Dendritic cell treated with granulocyte-macrophage colony-stimulating factor and Interleukin-4, amounts not matched to agents 40 ng/mL and 50 ng/mL, for 4 days (primary cell): ENCODE results near the gene STUB1.

Source experiments
- H3K27ac Mint-ChIP-seq: one replicate; pipeline ENCODE4 v1.8.0; 2022; ENCODE audit warnings: mild to moderate bottlenecking, mixed read lengths
- H3K27me3 Mint-ChIP-seq: one replicate; pipeline ENCODE4 v1.8.0; 2022; ENCODE audit warnings: mild to moderate bottlenecking, mixed read lengths
- H3K36me3 Mint-ChIP-seq: one replicate; pipeline ENCODE4 v1.8.0; 2022; ENCODE audit warnings: low read depth, mixed read lengths
- H3K4me1 Mint-ChIP-seq: one replicate; pipeline ENCODE4 v1.8.0; 2022; ENCODE audit warnings: low read depth, mixed read lengths
- H3K4me3 Mint-ChIP-seq: one replicate; pipeline ENCODE4 v1.8.0; 2022; ENCODE audit warnings: mild to moderate bottlenecking, moderate library complexity, mixed read lengths
- H3K9me3 Mint-ChIP-seq: one replicate; pipeline ENCODE4 v1.8.0; 2022; ENCODE audit warnings: mixed read lengths
- intact Hi-C: fragments of 100-400 bp; cut with micrococcal nuclease; formaldehyde crosslinking; loops from one replicate; pipeline ENCODE4 v1.15.0; 2022

STUB1 gene

DNA sequence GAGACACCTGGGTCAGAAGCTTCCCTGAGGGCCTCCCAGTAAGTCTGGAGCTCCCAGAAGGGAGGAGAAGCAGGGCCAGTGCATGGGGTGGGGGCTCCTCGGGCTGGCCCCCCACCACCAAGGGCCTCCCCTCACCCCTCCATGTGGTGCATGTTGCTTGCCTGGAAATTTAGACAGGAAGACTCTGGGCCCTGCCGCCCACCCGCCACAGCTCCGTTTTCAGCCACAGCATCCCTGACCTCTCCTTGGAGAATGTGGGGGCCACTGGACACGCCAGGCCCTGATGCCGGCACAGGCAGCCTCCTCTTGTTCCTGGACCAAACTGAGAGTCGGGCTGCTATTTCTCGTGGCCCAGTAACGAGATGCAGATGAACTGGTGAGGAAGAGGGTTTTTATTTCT is 41.4 kb upstream of the STUB1 start:
- Mint-ChIP-seq H3K4me1 (peaks cover 44% of the 10 kb centered on the region), H3K9me3 (no peaks in the 10 kb centered on the region), H3K4me3 (no peak overlapping the region), H3K27ac (no peak overlapping the region), H3K36me3 (peaks cover 34% of the 10 kb centered on the region), H3K27me3 (peaks cover 3% of the 10 kb centered on the region)
- intact Hi-C loops: no loop called here

GRCh38 chr16:640614-641013 is 39.6 kb upstream of the STUB1 start:
- peak overlapping the region; percentile 60 for H3K4me3 Mint-ChIP-seq
- intact Hi-C loops: no loop called here
- H3K36me3 Mint-ChIP-seq: peaks cover 39% of the 10 kb centered on the region
- no peaks in the 10 kb centered on the region for H3K9me3 Mint-ChIP-seq
- H3K27me3 Mint-ChIP-seq: peaks cover 3% of the 10 kb centered on the region
- peak overlapping the region; percentile 61 for H3K27ac Mint-ChIP-seq
- H3K4me1 Mint-ChIP-seq: peaks cover 49% of the 10 kb centered on the region

DNA sequence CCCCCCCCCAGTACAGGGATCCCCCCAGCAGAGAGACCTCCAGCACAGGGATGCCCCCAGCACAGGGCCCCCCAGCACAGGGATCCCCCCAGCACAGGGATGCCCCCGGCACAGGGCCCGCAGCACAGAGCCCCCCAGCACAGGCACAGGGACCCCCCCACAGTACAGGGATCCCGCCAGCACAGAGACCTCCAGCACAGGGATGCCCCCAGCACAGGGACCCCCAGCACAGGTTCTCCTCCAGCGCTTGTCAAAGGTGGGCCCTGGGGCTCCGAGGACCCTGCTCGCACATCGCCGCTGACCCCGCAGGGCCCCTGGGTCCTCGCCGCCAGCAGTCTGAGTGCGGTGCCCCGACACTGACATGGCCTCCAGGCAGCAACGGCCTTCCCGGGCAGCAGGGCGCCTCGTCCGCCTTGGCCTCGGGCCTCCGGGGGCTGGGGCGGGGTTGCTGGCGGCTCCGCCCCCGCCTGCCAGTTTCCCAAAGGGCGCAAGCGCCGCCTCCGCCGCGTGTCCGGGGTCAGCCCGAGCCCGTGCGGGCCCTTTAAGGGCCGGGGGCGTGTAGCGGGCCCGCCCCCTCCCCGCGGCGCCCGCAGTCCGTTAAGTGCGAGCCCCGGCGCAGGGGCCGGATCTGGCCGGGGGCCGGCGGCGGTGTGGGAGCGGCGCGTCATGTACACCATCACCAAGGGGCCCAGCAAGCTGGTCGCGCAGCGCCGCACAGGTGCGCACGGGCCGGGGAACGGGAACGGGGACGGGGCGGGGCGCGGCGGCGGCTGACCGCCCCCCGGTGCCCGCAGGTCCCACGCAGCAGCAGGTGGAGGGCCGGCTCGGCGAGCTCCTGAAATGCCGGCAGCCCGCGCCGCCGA is 38.7 kb upstream of the STUB1 start, which contains the start of gene MCRIP2:
TSS of gene MCRIP2 (plus strand) at position 503 of the 863 bp plus-strand sequence. CDS start at position 667, 164 bp downstream.
- Mint-ChIP-seq H3K4me1 (peaks cover 59% of the 10 kb centered on the region), H3K27ac (peak within 1 kb of the TSS; percentile 86), H3K27me3 (peaks cover 3% of the 10 kb centered on the region), H3K9me3 (no peaks in the 10 kb centered on the region), H3K4me3 (peak within 1 kb of the TSS; percentile 78), H3K36me3 (peaks cover 44% of the 10 kb centered on the region)
- intact Hi-C loops: no loop called here

DNA sequence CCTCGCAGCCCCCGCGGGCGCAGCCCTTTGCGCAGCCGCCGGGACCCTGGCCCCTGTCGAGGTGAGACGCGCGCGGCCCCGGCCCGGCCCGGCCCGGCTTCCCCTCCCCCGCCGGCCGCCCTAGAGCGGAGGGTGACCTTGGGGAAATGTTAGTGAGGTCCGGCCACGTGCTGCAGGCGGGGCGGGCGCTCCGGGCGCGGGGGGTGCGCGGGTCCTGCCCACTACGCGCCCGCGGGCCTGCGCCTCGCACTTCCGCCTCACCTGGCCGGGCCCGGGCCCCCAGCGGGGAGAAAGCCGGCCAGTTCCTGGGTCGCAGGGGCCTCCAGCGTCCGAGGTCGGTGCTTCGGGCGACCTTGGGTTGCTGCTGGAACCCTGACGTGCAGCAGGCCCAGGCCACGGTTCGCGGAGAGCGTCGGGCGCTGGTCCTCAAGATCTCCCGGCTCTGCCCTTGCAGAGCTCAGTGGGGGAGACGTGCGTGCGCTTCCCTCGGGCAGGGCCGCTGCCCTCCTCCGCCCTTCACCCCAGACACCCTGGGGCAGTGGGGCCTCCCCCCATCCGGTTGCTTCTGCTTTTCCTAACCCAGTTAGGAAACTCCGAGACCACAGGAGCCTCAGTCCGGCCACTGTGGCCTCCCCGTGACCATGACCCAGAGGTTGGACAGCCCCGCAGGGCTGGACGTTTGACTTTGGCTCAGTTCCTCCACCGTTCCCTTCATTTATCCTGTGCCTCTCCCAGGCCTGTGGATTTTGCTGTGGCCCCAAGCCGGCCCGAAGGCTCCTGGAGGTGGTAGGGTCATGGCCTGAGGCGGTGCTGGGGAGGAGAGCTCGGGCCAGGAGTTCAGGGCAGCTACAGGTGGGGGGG is 37.8 kb upstream of the STUB1 start:
- peaks cover 48% of the 10 kb centered on the region for H3K36me3 Mint-ChIP-seq
- peak overlapping the region; percentile 86 for H3K27ac Mint-ChIP-seq
- peak overlapping the region; percentile 78 for H3K4me3 Mint-ChIP-seq
- peaks cover 66% of the 10 kb centered on the region for H3K4me1 Mint-ChIP-seq
- no peaks in the 10 kb centered on the region for H3K9me3 Mint-ChIP-seq
- H3K27me3 Mint-ChIP-seq: peaks cover 3% of the 10 kb centered on the region
- intact Hi-C loops: no loop called here

DNA sequence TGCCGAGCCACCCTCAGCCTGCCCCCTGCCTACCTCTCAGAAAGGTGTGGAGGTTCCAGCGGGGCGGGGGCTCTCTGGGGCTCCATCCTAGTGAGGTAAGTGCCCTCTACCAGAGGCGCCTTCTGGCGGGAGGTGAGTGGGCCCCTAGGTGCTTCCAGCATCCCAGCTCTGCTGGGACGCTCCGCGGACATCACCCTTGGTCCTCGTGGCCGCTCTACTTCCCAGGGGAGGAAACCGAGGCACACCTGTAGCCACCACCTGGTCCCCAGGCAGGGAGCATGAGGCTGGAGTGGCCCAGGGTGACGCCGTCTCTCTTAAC is 37.2 kb upstream of the STUB1 start:
- peak overlapping the region; percentile 86 for H3K27ac Mint-ChIP-seq
- H3K36me3 Mint-ChIP-seq: peaks cover 54% of the 10 kb centered on the region
- peaks cover under 1% of the 10 kb centered on the region for H3K27me3 Mint-ChIP-seq
- H3K4me3 Mint-ChIP-seq: peak overlapping the region; percentile 78
- H3K9me3 Mint-ChIP-seq: no peaks in the 10 kb centered on the region
- intact Hi-C loops: no loop called here
- H3K4me1 Mint-ChIP-seq: peaks cover 66% of the 10 kb centered on the region

- H3K9me3 Mint-ChIP-seq: no peaks in the 10 kb centered on the region
- no peak overlapping the region for H3K4me3 Mint-ChIP-seq
- peaks cover 54% of the 10 kb centered on the region for H3K36me3 Mint-ChIP-seq
- peaks cover 68% of the 10 kb centered on the region for H3K4me1 Mint-ChIP-seq
- no peaks in the 10 kb centered on the region for H3K27me3 Mint-ChIP-seq
- H3K27ac Mint-ChIP-seq: no peak overlapping the region
- intact Hi-C loops: no loop called here
Observed at GRCh38 chr16:644556-644955, 35.7 kb upstream of the STUB1 start.

DNA sequence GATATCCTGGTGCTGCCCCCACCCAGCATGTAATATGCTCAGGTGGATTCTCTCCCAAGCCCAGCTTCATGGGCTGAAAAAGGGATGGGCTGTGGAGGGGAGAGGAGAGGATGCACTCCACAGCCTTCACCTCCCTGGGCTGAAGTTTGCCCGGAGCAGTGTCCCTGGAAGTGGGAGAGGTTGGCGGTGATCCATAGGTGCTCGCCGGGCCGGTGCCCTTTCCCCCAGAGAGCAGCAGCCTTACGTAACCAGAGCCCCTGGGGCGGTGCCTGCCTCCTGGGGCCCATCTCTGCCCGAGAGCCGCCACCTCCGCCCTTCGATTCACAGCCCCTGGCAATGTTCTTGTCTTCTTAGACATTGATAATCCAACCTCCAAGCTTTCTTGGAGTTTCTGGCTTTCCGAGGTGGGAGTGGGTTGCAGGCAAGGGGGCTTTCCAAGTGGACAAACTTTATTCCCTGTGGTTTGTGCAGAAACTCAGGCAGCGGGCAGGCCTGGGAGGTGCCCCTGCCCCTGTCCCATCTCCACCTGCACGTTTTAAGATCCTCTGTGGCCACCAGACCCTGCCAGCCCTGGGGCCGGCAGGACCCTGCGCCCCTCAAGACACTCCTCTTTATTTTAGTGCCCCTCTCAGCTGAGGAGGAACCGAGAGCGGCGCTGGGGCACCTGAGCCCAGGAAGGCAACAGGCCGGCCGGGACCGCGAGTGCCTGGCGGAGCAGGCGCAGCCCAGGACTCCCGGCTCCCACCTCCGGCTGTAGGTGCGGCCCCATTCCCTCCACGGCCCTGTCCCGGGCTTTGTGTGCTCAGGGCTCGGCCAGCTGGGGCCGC is 34.1 kb upstream of the STUB1 start:
- Mint-ChIP-seq H3K27me3 (no peaks in the 10 kb centered on the region), H3K4me1 (peaks cover 72% of the 10 kb centered on the region), H3K36me3 (peaks cover 54% of the 10 kb centered on the region), H3K4me3 (no peak overlapping the region), H3K27ac (no peak overlapping the region), H3K9me3 (no peaks in the 10 kb centered on the region)
- intact Hi-C loops: no loop called here

GRCh38 chr16:646679-647172 is 33.5 kb upstream of the STUB1 start:
- Mint-ChIP-seq H3K4me3 (no peak overlapping the region), H3K9me3 (no peaks in the 10 kb centered on the region), H3K4me1 (peaks cover 79% of the 10 kb centered on the region), H3K27me3 (no peaks in the 10 kb centered on the region), H3K27ac (no peak overlapping the region), H3K36me3 (peaks cover 54% of the 10 kb centered on the region)
- intact Hi-C loops: no loop called here

GRCh38 chr16:647173-647902 is 32.9 kb upstream of the STUB1 start:
- peak overlapping the region; percentile 6 for H3K4me3 Mint-ChIP-seq
- H3K36me3 Mint-ChIP-seq: peaks cover 54% of the 10 kb centered on the region
- no peaks in the 10 kb centered on the region for H3K27me3 Mint-ChIP-seq
- intact Hi-C loops: no loop called here
- peaks cover 79% of the 10 kb centered on the region for H3K4me1 Mint-ChIP-seq
- H3K27ac Mint-ChIP-seq: peak overlapping the region; percentile 87
- no peaks in the 10 kb centered on the region for H3K9me3 Mint-ChIP-seq

DNA sequence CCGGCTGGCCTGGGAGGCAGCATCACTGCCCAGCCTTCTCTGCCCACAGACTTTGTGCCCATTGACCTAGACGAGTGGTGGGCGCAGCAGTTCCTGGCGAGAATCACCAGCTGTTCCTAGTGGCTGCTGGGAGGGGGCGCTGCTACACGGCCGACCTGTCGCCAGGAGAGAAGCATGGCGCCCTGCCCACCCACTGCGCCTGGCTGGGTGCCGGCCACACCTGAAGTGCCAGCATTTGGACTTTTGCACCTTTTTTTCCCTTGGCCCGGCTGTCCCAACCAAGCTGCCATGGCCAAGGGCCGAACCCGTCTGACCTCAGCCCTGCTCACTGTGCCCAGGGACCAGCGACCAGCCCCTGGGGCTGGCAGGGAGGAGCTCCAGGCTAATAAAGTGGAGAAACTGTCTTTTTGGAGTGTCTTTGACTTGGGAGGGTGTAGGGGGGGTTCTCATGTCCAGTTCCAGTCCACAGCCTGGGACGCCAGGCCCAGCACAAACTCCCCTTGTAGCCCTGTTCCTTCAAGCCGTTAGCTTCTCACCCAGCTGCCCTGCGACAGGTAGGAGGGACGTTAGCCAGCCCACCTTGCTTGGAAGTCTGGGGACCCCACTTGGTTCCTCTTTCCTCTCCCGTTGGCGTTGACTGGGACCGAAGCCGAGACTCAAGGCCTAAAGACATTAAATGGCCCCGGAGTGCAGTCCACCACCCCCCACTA is 32.0 kb upstream of the STUB1 start:
- Mint-ChIP-seq H3K27ac (peak overlapping the region; percentile 87), H3K36me3 (peaks cover 47% of the 10 kb centered on the region), H3K9me3 (no peaks in the 10 kb centered on the region), H3K27me3 (no peaks in the 10 kb centered on the region), H3K4me1 (peaks cover 72% of the 10 kb centered on the region), H3K4me3 (peak overlapping the region; percentile 81)
- intact Hi-C loops: no loop called here

GRCh38 chr16:648781-649589 is 31.2 kb upstream of the STUB1 start, which contains the start of gene WDR90:
Gene WDR90, plus strand, starts transcription at chr16:649365. Its CDS starts 52 bp downstream, at chr16:649417.
- peaks cover 48% of the 10 kb centered on the region for H3K36me3 Mint-ChIP-seq
- intact Hi-C loops: loop anchor here (1.0 kb wide), 2 partner anchors 11 to 60 kb away; no protein-coding TSS in a partner anchor

GRCh38 chr16:649631-650030 is 30.6 kb upstream of the STUB1 start:
- H3K4me3 Mint-ChIP-seq: peak overlapping the region; percentile 66
- peaks cover 44% of the 10 kb centered on the region for H3K36me3 Mint-ChIP-seq
- intact Hi-C loops: loop anchor here (1.0 kb wide), 2 partner anchors 11 to 60 kb away; no protein-coding TSS in a partner anchor
- no peaks in the 10 kb centered on the region for H3K27me3 Mint-ChIP-seq
- H3K4me1 Mint-ChIP-seq: peaks cover 57% of the 10 kb centered on the region
- H3K27ac Mint-ChIP-seq: peak overlapping the region; percentile 37
- H3K9me3 Mint-ChIP-seq: no peaks in the 10 kb centered on the region

More at GRCh38 chr16:648781-649589, 31.2 kb upstream of the STUB1 start, which contains the start of gene WDR90:
- peaks cover 64% of the 10 kb centered on the region for H3K4me1 Mint-ChIP-seq
- H3K9me3 Mint-ChIP-seq: no peaks in the 10 kb centered on the region
- H3K27me3 Mint-ChIP-seq: no peaks in the 10 kb centered on the region
- peak within 1 kb of the TSS; percentile 81 for H3K4me3 Mint-ChIP-seq
- H3K27ac Mint-ChIP-seq: peak within 1 kb of the TSS; percentile 87
